SW 1271 (cell line): ENCODE results near the gene HSPB6.
"Not testable (repeated sequence)": the region's sequence is repeated elsewhere in the genome, so short reads cannot be mapped to it uniquely, and the experiment has no call there.

Experiments used
- DNase-seq, 2 experiments: peaks; one replicate each; lab custom pipeline; 2025; lab: John Stamatoyannopoulos, UW

Gene HSPB6

DNA sequence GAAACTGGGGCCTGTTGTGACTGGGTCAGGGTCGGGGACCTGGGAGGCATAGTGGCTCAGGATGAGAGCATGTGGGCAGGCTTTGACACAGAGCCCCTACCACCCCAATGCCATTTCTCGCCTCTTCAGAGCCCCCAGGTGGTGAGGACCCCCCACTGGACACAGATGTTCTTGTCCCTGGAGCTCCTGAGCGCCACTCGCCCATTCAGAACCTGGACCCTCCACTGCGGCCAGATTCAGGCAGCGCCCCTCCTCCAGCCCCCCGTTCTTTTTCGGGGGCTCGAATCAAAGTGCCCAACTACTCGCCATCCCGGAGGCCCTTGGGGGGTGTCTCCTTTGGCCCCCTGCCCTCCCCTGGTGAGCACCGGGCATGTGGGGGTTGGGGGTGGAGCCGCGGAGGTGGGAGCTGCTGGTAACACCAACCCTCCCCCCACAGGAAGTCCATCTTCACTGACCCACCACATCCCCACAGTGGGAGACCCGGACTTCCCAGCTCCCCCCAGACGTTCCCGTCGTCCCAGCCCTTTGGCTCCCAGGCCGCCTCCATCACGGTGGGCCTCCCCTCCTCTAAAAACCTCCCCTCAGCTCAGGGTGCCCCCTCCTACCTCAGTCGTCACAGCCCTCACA is 24.9 kb downstream of the HSPB6 start:
- DNase-seq, result no peak

- DNase-seq, result no peak
Observed at GRCh38 chr19:35731353-35731752, 25.5 kb downstream of the HSPB6 start.

GRCh38 chr19:35730326-35730725 is 26.5 kb downstream of the HSPB6 start:
- no peak for DNase-seq

GRCh38 chr19:35729763-35730162 is 27.1 kb downstream of the HSPB6 start:
- DNase-seq, result no peak

- DNase-seq, result no peak
Observed at GRCh38 chr19:35729021-35729420, 27.8 kb downstream of the HSPB6 start.

GRCh38 chr19:35727956-35728706 is 28.7 kb downstream of the HSPB6 start:
- DNase-seq, result no peak

- DNase-seq, result no peak
Observed at GRCh38 chr19:35727053-35727955, 29.5 kb downstream of the HSPB6 start.

DNA sequence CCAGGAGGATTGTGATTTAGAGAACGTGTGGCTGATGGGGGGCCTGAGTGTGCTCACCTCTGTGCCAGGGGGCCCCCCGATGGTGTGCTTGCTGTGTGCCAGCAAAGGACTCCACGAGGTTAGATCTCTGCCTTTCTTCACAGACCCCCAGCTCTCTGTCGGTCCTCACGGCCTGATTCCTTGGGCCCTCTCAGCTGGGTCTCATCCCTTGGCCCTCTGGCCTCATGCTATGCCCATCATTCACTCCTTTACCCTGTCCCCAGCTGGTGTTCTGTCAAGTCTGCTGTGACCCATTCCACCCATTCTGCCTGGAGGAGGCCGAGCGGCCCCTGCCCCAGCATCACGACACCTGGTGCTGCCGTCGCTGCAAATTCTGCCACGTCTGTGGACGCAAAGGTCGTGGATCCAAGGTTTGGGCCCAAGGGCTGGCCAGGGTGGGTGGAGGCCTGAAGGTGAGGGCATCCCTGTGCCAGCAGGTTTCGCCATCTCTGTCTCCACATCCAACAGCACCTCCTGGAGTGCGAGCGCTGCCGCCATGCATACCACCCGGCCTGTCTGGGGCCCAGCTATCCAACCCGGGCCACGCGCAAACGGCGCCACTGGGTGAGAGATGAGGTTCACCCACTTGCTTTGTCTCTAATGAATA is 31.5 kb downstream of the HSPB6 start:
- no peak for DNase-seq

DNA sequence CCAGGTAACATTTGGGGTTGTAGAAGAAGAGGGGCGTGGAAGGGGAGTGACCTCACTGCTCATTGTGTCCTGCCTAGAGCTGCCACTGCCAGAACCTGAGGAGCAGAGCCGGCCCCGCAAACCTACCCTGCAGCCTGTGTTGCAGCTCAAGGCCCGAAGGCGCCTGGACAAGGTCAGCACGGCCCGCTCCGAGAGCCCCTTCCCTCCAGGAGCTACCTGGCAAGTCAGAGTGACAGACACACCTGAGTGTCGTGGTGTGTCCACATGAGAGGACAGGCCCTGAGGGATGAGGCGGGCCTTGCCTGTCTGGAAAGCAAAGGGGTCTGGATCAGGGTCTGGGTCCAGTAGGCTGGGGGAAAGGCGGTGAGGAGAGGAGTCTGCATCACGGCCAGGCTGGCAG is 32.3 kb downstream of the HSPB6 start:
- DNase-seq, result no peak

DNA sequence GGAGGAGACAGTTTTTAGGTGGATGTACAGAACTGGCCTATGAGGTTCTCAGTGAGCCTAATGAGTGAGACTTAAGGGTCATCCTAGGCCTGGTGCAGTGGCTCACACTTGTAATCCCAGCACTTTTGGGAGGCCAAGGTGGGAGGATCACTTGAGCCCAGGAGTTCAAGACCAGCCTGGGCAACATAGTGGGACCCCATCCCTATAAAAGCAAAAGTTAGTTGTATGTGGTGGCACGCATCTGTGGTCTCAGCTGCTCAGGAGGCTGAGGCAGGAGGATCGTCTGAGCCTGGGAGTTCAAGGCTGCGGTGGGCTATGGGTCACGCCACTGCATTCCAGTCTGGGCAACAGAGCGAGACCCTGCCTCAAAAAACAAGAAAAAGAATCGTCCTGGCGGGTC is 32.7 kb downstream of the HSPB6 start:
- not testable (repeated sequence) for DNase-seq

- no peak for DNase-seq
Observed at GRCh38 chr19:35723671-35724070, 33.2 kb downstream of the HSPB6 start.

DNA sequence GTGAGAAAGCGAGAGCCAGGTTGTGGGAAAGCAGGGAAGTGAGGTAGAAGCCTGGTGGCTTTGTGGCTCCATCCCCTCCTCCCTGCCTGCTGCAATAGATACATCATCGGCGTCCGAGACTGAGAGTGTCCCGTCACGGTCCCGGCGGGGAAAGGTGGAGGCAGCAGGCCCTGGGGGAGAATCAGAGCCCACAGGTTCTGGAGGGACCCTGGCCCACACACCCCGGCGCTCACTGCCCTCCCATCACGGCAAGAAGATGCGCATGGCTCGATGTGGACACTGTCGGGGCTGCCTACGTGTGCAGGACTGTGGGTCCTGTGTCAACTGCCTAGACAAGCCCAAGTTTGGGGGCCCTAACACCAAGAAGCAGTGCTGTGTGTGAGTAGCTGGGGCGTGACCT is 33.9 kb downstream of the HSPB6 start:
- DNase-seq, result no peak

GRCh38 chr19:35722461-35722860 is 34.4 kb downstream of the HSPB6 start:
- DNase-seq, result no peak

DNA sequence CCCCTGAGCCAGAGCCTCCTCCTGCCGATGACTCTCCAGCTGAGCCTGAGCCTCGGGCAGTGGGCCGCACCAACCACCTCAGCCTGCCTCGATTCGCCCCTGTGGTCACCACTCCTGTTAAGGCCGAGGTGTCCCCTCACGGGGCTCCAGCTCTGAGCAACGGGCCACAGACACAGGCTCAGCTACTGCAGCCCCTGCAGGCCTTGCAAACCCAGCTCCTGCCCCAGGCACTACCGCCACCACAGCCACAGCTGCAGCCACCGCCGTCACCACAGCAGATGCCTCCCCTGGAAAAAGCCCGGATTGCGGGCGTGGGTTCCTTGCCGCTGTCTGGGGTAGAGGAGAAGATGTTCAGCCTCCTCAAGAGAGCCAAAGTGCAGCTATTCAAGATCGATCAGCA is 35.5 kb downstream of the HSPB6 start:
- DNase-seq, result no peak

GRCh38 chr19:35720648-35721047 is 36.2 kb downstream of the HSPB6 start:
- no peak for DNase-seq

DNA sequence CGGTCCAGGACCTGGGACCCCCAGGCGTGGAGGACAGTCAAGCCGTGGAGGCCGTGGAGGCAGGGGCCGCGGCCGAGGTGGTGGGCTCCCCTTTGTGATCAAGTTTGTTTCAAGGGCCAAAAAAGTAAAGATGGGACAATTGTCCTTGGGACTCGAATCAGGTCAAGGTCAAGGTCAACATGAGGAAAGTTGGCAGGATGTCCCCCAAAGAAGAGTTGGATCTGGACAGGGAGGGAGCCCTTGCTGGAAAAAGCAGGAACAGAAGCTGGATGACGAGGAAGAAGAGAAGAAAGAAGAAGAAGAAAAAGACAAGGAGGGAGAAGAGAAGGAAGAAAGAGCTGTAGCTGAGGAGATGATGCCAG is 36.7 kb downstream of the HSPB6 start:
- DNase-seq, result no peak

- DNase-seq, result no peak
Observed at GRCh38 chr19:35719402-35720162, 37.2 kb downstream of the HSPB6 start.

DNA sequence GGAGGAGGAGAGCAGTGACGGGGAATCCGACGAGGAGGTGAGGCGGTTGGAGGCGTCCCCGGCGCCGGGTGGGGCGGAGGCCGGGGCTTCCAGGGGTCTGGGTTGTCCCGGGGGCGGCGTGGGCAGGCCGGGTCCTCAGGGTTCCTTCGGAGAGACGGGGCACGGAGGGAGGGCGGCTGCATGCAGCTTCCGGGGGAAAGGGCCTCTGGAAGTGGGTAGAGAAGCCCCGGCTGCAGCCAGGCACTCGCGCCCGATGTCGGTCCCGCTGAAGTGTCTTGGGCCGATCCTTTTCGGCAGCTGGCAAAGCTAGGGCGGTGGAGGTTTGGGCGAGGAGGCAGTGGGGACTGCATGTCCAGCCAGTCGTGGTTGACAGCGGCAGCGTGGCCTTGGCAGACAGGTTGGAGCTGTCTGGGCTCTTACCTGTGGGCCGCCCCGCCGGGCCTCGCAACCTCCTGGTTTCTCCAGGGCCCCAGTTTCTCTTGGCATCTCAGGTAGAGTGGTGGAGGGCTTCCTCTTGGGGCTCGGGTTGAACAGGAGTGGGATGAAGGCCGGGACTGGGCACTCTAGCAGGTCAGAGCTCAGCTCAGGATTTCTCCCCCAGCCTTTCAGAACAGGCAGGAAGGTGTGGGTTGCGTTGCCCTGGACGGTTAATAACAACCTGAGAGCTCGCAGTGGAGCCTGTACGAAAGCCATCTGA is 38.3 kb downstream of the HSPB6 start:
- DNase-seq, result no peak

DNA sequence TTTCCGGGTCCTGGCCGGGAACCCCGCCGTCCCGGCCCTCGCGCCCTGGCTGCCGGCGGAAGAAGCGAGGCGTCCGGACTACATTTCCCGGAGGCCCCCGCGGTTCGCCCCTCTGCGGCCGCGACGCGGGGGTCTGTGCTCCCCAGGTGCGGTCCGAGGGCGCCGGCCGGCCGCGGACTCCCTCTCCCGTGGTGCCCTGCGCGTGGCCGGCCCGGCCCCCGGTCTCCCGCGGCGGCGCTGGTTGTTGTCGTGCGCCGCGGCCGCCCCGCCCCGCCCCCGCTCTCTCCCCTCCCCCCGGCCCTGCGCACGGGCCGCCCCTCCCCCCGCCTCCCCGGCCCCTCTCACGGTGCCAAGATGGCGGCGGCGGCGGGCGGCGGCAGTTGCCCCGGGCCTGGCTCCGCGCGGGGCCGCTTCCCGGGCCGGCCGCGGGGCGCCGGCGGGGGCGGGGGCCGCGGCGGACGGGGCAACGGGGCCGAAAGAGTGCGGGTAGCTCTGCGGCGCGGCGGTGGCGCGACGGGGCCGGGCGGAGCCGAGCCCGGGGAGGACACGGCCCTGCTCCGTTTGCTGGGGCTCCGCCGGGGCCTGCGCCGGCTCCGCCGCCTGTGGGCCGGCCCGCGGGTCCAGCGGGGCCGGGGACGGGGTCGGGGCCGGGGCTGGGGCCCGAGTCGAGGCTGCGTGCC is 39.0 kb downstream of the HSPB6 start, which contains the start of gene KMT2B:
TSS of gene KMT2B (plus strand) at position 339 of the 680 bp plus-strand sequence. CDS start at position 355, 16 bp downstream.
- peak in 1 of 2 experiments; percentile 85 for DNase-seq
